ENCODE measurements around the gene NDUFB1. TPM values are rescaled to one million over a fixed set of nuclear protein-coding genes. Genes with fewer than 3 reads are reported as not detected.

Gene NDUFB1
- total and polyA plus RNA-seq, 2 of the 13 experiments (the other 11 are each of a cell fraction or from before 2014, with no cell fraction given) = 181 to 281 TPM

DNA sequence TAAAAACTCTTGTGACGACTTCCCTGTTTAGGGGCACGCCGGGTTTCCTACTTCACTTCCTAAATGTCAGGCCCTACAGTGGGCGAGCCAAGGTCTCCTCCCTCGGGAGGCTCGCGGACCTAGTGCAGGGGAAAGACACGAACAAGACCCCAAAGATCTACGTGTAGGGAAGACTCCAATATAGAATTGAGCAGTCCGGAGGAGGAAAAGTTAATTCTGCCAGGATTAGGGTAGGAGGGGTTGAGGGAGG, 15.7 kb downstream of the NDUFB1 start (continued):
- TF ChIP-seq NFAT5 (CRISPR knock-in tag; IDR thresholded peaks at IDR 0.05) = no peak
- TF ChIP-seq KDM5A (IDR thresholded peaks at IDR 0.05; ENCODE audit: borderline replicate concordance, low read length) = peak; percentile 52; the same call in 1 of the 2 replicates
- TF ChIP-seq ZNF18 (CRISPR knock-in tag; IDR thresholded peaks at IDR 0.05; ENCODE audit: insufficient replicate concordance) = peak; percentile 36
- TF ChIP-seq ZNF260 (CRISPR knock-in tag; IDR thresholded peaks at IDR 0.05; ENCODE audit: borderline replicate concordance, low read depth) = no peak
- 0 out of 4 replicates have a peak, but pooled peaks of 1 of the 2 experiments have one; percentile 11 for TF ChIP-seq KLF16 (CRISPR knock-in tag; IDR thresholded peaks at IDR 0.05)
- TF ChIP-seq TGIF2 (CRISPR knock-in tag; IDR thresholded peaks at IDR 0.05) = 0 out of 2 replicates have a peak, but pooled peaks have one; percentile 55
- peak; percentile 14; the same call in 1 of the 2 replicates for TF ChIP-seq ZNF691 (CRISPR knock-in tag; IDR thresholded peaks at IDR 0.05; ENCODE audit: borderline replicate concordance, low read depth)
- no peak for TF ChIP-seq SATB2 (CRISPR knock-in tag; IDR thresholded peaks at IDR 0.05)
- no peak for TF ChIP-seq ZNF576 (CRISPR knock-in tag; IDR thresholded peaks at IDR 0.05)
- TF ChIP-seq, protein P1, sequence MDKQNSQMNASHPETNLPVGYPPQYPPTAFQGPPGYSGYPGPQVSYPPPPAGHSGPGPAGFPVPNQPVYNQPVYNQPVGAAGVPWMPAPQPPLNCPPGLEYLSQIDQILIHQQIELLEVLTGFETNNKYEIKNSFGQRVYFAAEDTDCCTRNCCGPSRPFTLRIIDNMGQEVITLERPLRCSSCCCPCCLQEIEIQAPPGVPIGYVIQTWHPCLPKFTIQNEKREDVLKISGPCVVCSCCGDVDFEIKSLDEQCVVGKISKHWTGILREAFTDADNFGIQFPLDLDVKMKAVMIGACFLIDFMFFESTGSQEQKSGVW (CRISPR knock-in tag; IDR thresholded peaks at IDR 0.05; ENCODE audit: borderline replicate concordance) = no peak
- 0 out of 2 replicates have a peak, but pooled peaks have one; percentile 38 for TF ChIP-seq HOXA5 (CRISPR knock-in tag; IDR thresholded peaks at IDR 0.05)
- TF ChIP-seq HDAC1 (CRISPR knock-in tag; IDR thresholded peaks at IDR 0.05) = peak; percentile 7; the same call in 1 of the 2 replicates
- TF ChIP-seq AGO2 (optimal IDR thresholded peaks at IDR 0.05; ENCODE audit: low read depth, low read length) = no peak
- 0 out of 2 replicates have a peak, but pooled peaks have one; percentile 6 for TF ChIP-seq RFXAP (CRISPR knock-in tag; IDR thresholded peaks at IDR 0.05; ENCODE audit: borderline replicate concordance)
- 0 out of 2 replicates have a peak, but pooled peaks have one; percentile 23 for TF ChIP-seq MYPOP (CRISPR knock-in tag; IDR thresholded peaks at IDR 0.05)

All from HepG2 (cell line).